Activated CD8-positive, alpha-beta T cell treated with anti-CD3 and anti-CD28 coated beads, Interleukin-2, amount 10 ng/mL, durations not matched to agents 7 days and 5 days (primary cell): ENCODE data around the gene ACRV1. TPM values are rescaled to one million over a fixed set of nuclear protein-coding genes. Genes with fewer than 3 reads are reported as not detected.

Experiments used
- ATAC-seq: fragments of 150-1000 bp; cut with Tn5 transposase; one replicate; pipeline ENCODE4 v1.10.0; 2021; ENCODE audit warnings: moderate library complexity
- CTCF ChIA-PET: fragments of 350-600 bp; sonication (Branson Sonifier 250); formaldehyde crosslinking; loops from one replicate; lab custom pipeline; 2021; ENCODE audit warnings: antibody characterized with exemption; lab: Charles Lee
- POLR2A ChIA-PET: fragments of 350-600 bp; sonication (Branson Sonifier 250); formaldehyde crosslinking; loops from one replicate; lab custom pipeline; 2021; ENCODE audit warnings: antibody characterized with exemption; lab: Charles Lee
- DNase-seq: peaks from one replicate; pipeline ENCODE4 v3.0.0-alpha.2; 2020
- H3K27ac Mint-ChIP-seq: one replicate; pipeline ENCODE4 v1.8.0; 2021; ENCODE audit warnings: mild to moderate bottlenecking, mixed read lengths
- H3K27me3 Mint-ChIP-seq: one replicate; pipeline ENCODE4 v1.8.0; 2021; ENCODE audit warnings: low read depth, mixed read lengths
- H3K36me3 Mint-ChIP-seq: one replicate; pipeline ENCODE4 v1.8.0; 2021; ENCODE audit warnings: low read depth, mixed read lengths
- H3K4me1 Mint-ChIP-seq: one replicate; pipeline ENCODE4 v1.8.0; 2021; ENCODE audit warnings: low read depth, mixed read lengths
- H3K4me3 Mint-ChIP-seq: one replicate; pipeline ENCODE4 v1.8.0; 2021; ENCODE audit warnings: mild to moderate bottlenecking, mixed read lengths
- H3K9me3 Mint-ChIP-seq: one replicate; pipeline ENCODE4 v1.8.0; 2022; ENCODE audit warnings: mixed read lengths; ENCODE audit not compliant: insufficient read depth
- total RNA-seq, 2 experiments: library from RNA; stranded (reverse); gene quantifications; one replicate each; pipeline ENCODE4 v1.2.3, GENCODE V29; 2021

ACRV1 gene
- total RNA-seq, 2 experiments from 2014 or later: not detected

DNA sequence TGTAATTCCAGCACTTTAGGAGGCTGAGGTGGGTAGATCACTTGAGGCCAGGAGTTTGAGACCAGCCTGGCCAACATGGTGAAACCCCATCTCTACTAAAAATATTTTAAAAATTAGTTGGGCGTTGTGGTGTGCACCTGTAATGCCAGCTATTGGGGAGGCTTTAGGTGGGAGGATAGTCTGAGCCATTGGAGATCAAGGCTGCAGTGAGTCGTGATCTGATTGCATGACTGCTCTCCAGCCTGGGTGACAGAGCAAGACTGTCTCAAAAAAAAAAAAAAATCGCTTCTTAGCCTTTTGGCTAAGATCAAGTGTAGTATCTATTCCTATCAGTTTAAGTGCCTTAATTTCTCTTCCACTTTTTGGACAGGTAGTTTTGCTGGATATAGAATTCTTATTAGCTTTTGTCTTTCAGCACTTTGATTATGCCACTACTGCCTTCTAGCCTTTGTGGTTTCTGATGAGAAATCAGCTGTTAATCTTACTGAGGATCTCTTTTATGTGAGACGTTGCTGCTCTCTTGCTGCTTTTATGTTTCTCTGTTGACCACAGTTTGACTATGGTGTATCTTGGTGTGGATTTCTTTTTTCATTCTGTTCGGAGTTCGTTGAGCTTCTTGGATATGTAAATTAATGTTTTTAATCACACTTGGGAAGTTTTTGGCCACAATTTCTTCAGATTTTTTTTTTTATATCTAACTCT, 31.0 kb downstream of the ACRV1 start:
- ChIA-PET CTCF (interaction anchor here (1.2 to 1.9 kb wide), 4 partner anchors 21 to 30 kb away, joined by 3 to 11 read pairs (median 4); partner anchors contain the start of gene CHEK1), POLR2A (interaction anchor here (1.2 kb wide), 1 partner anchor 24 kb away, joined by 4 read pairs; the partner anchor contains the start of gene CHEK1)
- no peaks in the 10 kb centered on the region for H3K27me3 Mint-ChIP-seq
- ATAC-seq: peak; percentile 81
- DNase-seq: no peak
- no peak overlapping the region for H3K4me3 Mint-ChIP-seq
- peaks cover 16% of the 10 kb centered on the region for H3K4me1 Mint-ChIP-seq
- H3K27ac Mint-ChIP-seq: no peak overlapping the region
- no peaks in the 10 kb centered on the region for H3K9me3 Mint-ChIP-seq
- H3K36me3 Mint-ChIP-seq: peaks cover 66% of the 10 kb centered on the region

GRCh38 chr11:125645871-125646270, 34.8 kb downstream of the ACRV1 start:
- CTCF ChIA-PET: no interaction called here
- H3K9me3 Mint-ChIP-seq: no peaks in the 10 kb centered on the region

GRCh38 chr11:125638315-125638714, 42.3 kb downstream of the ACRV1 start:
- H3K4me1 Mint-ChIP-seq: peaks cover 20% of the 10 kb centered on the region
- CTCF ChIA-PET: interaction anchor here (1.0 kb wide), 1 partner anchor 11 kb away, joined by 5 read pairs; no protein-coding TSS in a partner anchor
- H3K27ac Mint-ChIP-seq: no peak overlapping the region
- H3K4me3 Mint-ChIP-seq: no peak overlapping the region
- DNase-seq (no peak), ATAC-seq (no peak)
- POLR2A ChIA-PET: interaction anchor here (0.7 kb wide), 1 partner anchor 13 kb away, joined by 3 read pairs; the partner anchor contains the start of gene CHEK1
- H3K27me3 Mint-ChIP-seq: no peaks in the 10 kb centered on the region
- peaks cover 65% of the 10 kb centered on the region for H3K36me3 Mint-ChIP-seq
- no peaks in the 10 kb centered on the region for H3K9me3 Mint-ChIP-seq

More at GRCh38 chr11:125645871-125646270, 34.8 kb downstream of the ACRV1 start:
- ATAC-seq (no peak), DNase-seq (no peak)
- H3K4me1 Mint-ChIP-seq: peaks cover 12% of the 10 kb centered on the region
- H3K27ac Mint-ChIP-seq: no peak overlapping the region
- H3K27me3 Mint-ChIP-seq: no peaks in the 10 kb centered on the region
- POLR2A ChIA-PET: no interaction called here
- no peak overlapping the region for H3K4me3 Mint-ChIP-seq
- H3K36me3 Mint-ChIP-seq: peaks cover 64% of the 10 kb centered on the region

GRCh38 chr11:125637840-125638239, 42.8 kb downstream of the ACRV1 start:
- Mint-ChIP-seq H3K9me3 (no peaks in the 10 kb centered on the region), H3K4me1 (peaks cover 22% of the 10 kb centered on the region), H3K27ac (peak overlapping the region; percentile 23), H3K4me3 (no peak overlapping the region), H3K36me3 (peaks cover 69% of the 10 kb centered on the region), H3K27me3 (no peaks in the 10 kb centered on the region)
- ChIA-PET POLR2A (interaction anchor here (0.7 kb wide), 1 partner anchor 13 kb away, joined by 3 read pairs; the partner anchor contains the start of gene CHEK1), CTCF (interaction anchor here (1.0 kb wide), 1 partner anchor 11 kb away, joined by 5 read pairs; no protein-coding TSS in a partner anchor)
- DNase-seq (no peak), ATAC-seq (no peak)

GRCh38 chr11:125627236-125627910, 53.3 kb downstream of the ACRV1 start:
- DNase-seq (no peak), ATAC-seq (no peak)
- Mint-ChIP-seq H3K27ac (no peak overlapping the region), H3K27me3 (no peaks in the 10 kb centered on the region), H3K9me3 (no peaks in the 10 kb centered on the region), H3K4me1 (peaks cover 35% of the 10 kb centered on the region), H3K36me3 (peaks cover 45% of the 10 kb centered on the region), H3K4me3 (peak overlapping the region; percentile 90)
- POLR2A ChIA-PET: interaction anchor here (1.0 to 3.0 kb wide), 3 partner anchors 35 to 692 kb away, joined by 3 to 32 read pairs (median 7); partner anchors contain the start of genes HYLS1 and STT3A
- CTCF ChIA-PET: interaction anchor here (0.8 to 3.1 kb wide), 7 partner anchors 10 to 260 kb away, joined by 3 to 16 read pairs (median 5); partner anchors contain the start of genes HYLS1 and STT3A

GRCh38 chr11:125626288-125626950, 54.2 kb downstream of the ACRV1 start:
- peak; percentile 41 for ATAC-seq
- peaks cover 48% of the 10 kb centered on the region for H3K36me3 Mint-ChIP-seq
- peaks cover 31% of the 10 kb centered on the region for H3K4me1 Mint-ChIP-seq
- peak overlapping the region; percentile 90 for H3K4me3 Mint-ChIP-seq
- CTCF ChIA-PET: interaction anchor here (0.7 to 3.1 kb wide), 11 partner anchors 8 to 261 kb away, joined by 3 to 16 read pairs (median 4); partner anchors contain the start of genes HYLS1 and STT3A
- H3K27ac Mint-ChIP-seq: peak overlapping the region; percentile 97
- no peaks in the 10 kb centered on the region for H3K9me3 Mint-ChIP-seq
- no peaks in the 10 kb centered on the region for H3K27me3 Mint-ChIP-seq
- DNase-seq: peak; percentile 59
- POLR2A ChIA-PET: interaction anchor here (1.0 to 3.0 kb wide), 5 partner anchors 18 to 693 kb away, joined by 3 to 32 read pairs (median 7); partner anchors contain the start of genes EI24, HYLS1 and STT3A

GRCh38 chr11:125625630-125626287, 54.9 kb downstream of the ACRV1 start:
- H3K4me3 Mint-ChIP-seq: peak overlapping the region; percentile 90
- no peaks in the 10 kb centered on the region for H3K9me3 Mint-ChIP-seq
- CTCF ChIA-PET: interaction anchor here (0.7 to 3.1 kb wide), 13 partner anchors 8 to 262 kb away, joined by 3 to 16 read pairs (median 4); partner anchors contain the start of genes HYLS1 and STT3A
- H3K27me3 Mint-ChIP-seq: no peaks in the 10 kb centered on the region
- H3K36me3 Mint-ChIP-seq: peaks cover 50% of the 10 kb centered on the region
- POLR2A ChIA-PET: interaction anchor here (0.6 to 3.0 kb wide), 16 partner anchors 9 to 437 kb away, joined by 3 to 32 read pairs (median 4); partner anchors contain the start of genes EI24, HYLS1, PUS3 and STT3A
- DNase-seq (peak; percentile 91), ATAC-seq (peak; percentile 90)
- peak overlapping the region; percentile 97 for H3K27ac Mint-ChIP-seq
- H3K4me1 Mint-ChIP-seq: peaks cover 29% of the 10 kb centered on the region

- POLR2A ChIA-PET: interaction anchor here (0.6 to 3.0 kb wide), 15 partner anchors 9 to 438 kb away, joined by 3 to 32 read pairs (median 4); partner anchors contain the start of genes EI24, PUS3 and STT3A
- Mint-ChIP-seq H3K9me3 (no peaks in the 10 kb centered on the region), H3K27ac (peak overlapping the region; percentile 97), H3K4me1 (peaks cover 27% of the 10 kb centered on the region), H3K4me3 (peak overlapping the region; percentile 90), H3K27me3 (no peaks in the 10 kb centered on the region), H3K36me3 (peaks cover 50% of the 10 kb centered on the region)
- CTCF ChIA-PET: interaction anchor here (0.7 to 3.1 kb wide), 13 partner anchors 8 to 262 kb away, joined by 3 to 16 read pairs (median 4); partner anchors contain the start of genes HYLS1 and STT3A
- DNase-seq: no peak
- ATAC-seq: no peak
Measured at GRCh38 chr11:125625225-125625629, 55.4 kb downstream of the ACRV1 start.

- no peak for DNase-seq
Measured at GRCh38 chr11:125624756-125625213, 55.9 kb downstream of the ACRV1 start, which contains the start of gene CHEK1. Gene CHEK1 (plus strand): TSS chr11:125625163. CDS start chr11:125626769, 1,606 bp downstream.

DNA sequence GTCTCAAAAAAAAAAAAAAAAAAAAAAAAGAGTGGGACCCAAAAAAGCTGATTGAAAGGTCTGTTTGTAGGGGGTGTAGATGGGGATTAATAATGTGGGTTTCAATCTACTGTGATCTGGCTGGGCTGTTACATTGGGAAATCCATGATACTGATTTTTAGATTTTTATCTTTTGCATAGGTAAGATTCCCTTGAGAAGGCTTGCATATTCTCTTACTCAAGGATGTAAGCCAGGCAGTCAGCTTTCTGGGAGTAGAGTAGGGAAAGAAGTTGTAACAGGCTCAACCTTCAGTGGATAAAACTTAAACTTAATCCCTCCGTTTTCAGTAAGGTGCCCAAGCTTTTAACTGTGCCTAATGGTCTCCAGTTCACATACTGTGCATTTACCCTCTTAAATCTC, 57.6 kb downstream of the ACRV1 start:
- no peak overlapping the region for H3K4me3 Mint-ChIP-seq
- CTCF ChIA-PET: no interaction called here

More at GRCh38 chr11:125624756-125625213, 55.9 kb downstream of the ACRV1 start, which contains the start of gene CHEK1:
- no peaks in the 10 kb centered on the region for H3K9me3 Mint-ChIP-seq
- CTCF ChIA-PET: interaction anchor here (1.0 to 3.1 kb wide), 9 partner anchors 9 to 263 kb away, joined by 3 to 16 read pairs (median 4); partner anchors contain the start of genes HYLS1 and STT3A
- H3K4me1 Mint-ChIP-seq: peaks cover 25% of the 10 kb centered on the region
- peaks cover 48% of the 10 kb centered on the region for H3K36me3 Mint-ChIP-seq
- POLR2A ChIA-PET: interaction anchor here (0.8 to 3.0 kb wide), 11 partner anchors 8 to 278 kb away, joined by 3 to 32 read pairs (median 4); partner anchors contain the start of genes EI24, PUS3 and STT3A
- peak within 1 kb of the TSS; percentile 97 for H3K27ac Mint-ChIP-seq
- H3K27me3 Mint-ChIP-seq: no peaks in the 10 kb centered on the region
- H3K4me3 Mint-ChIP-seq: peak within 1 kb of the TSS; percentile 90
- ATAC-seq: no peak

More for the DNA sequence above, 57.6 kb downstream of the ACRV1 start:
- no peak for ATAC-seq
- Mint-ChIP-seq H3K36me3 (peaks cover 51% of the 10 kb centered on the region), H3K4me1 (peaks cover 19% of the 10 kb centered on the region), H3K9me3 (no peaks in the 10 kb centered on the region), H3K27me3 (no peaks in the 10 kb centered on the region), H3K27ac (no peak overlapping the region)
- POLR2A ChIA-PET: no interaction called here
- DNase-seq: no peak
